HG02884 (cell line): ENCODE measurements around the gene TP63.

Source experiments
- ATAC-seq: cut with Tn5 transposase; IDR thresholded peaks from one replicate; pipeline ENCODE4 v1.9.1; 2021; ENCODE audit warnings: mild to moderate bottlenecking, moderate library complexity; ENCODE audit not compliant: unreplicated experiment

The TP63 gene

GRCh38 chr3:189806171-189806951, 175.2 kb downstream of the TP63 start:
- no peak for ATAC-seq

DNA sequence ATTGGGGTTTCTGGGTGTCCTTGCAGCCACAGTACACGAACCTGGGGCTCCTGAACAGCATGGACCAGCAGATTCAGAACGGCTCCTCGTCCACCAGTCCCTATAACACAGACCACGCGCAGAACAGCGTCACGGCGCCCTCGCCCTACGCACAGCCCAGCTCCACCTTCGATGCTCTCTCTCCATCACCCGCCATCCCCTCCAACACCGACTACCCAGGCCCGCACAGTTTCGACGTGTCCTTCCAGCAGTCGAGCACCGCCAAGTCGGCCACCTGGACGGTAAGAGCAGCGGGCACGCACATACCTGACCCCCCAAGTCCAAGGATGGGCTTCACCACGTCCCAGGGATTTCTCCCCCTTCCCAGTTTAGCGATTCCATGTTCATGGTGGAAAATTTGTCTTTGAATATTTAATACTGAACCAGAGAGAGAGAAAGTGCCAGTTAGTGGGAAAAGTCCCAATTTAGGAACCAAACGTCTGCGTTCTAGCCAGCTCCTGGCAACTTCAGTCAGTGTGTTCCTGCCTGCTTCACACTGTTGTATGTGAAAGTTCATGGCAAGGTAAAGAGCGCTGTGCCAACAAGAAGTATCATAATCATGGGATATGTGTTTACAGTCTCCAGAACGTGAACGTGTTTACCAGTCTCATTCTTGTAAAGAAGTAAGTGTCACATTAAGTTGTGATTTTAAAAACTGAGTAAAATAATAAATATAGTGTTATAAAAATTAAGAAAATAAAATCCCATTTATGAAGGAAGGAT, 177.2 kb downstream of the TP63 start:
- ATAC-seq = no peak

DNA sequence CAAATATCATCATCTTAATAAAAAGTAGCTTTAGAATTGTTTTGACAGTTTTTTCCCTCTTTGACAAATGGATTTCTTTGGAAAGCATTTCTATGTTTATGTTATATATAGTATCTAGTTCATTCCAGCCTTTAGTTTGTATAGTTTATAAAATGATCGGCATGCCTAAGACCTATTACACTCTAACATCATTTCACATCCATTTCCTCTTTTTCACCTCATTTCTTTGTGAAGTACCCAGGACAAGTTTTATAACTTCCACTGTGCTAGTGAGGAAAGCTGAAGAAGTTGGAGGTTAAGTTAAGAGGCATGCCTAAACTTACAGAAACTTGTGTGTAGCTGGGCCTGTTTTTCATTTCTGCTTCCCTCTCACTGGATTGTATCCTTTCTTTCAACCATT, 178.4 kb downstream of the TP63 start:
- no peak for ATAC-seq

GRCh38 chr3:189812806-189813465, 181.7 kb downstream of the TP63 start:
- no peak for ATAC-seq

GRCh38 chr3:189813647-189814240, 182.6 kb downstream of the TP63 start:
- no peak for ATAC-seq

- ATAC-seq = peak; percentile 82
Observed at GRCh38 chr3:189820365-189820720, 189.2 kb downstream of the TP63 start.

GRCh38 chr3:189821262-189821661, 190.1 kb downstream of the TP63 start:
- no peak for ATAC-seq

GRCh38 chr3:189822726-189823125, 191.5 kb downstream of the TP63 start:
- no peak for ATAC-seq

- no peak for ATAC-seq
Observed at GRCh38 chr3:189824629-189825312, 193.6 kb downstream of the TP63 start.

DNA sequence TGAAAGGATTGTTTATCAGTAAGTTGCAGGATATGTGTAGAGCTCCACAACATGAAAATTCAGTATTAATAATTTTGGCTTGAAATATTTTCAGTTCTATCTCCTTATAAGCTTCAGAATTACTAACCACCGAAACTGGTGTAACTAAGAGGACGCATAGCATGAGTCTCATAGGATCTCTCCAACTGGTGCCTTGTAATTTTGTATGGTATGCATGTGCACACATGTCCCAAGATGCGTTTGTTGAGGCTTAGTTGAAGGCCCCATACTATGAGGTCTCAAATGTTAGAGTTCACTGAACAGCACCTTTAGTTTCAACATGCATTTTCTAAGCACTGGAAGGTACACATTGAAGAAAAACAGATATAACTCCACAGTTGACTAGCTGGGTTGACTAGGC, 195.4 kb downstream of the TP63 start:
- ATAC-seq = no peak

DNA sequence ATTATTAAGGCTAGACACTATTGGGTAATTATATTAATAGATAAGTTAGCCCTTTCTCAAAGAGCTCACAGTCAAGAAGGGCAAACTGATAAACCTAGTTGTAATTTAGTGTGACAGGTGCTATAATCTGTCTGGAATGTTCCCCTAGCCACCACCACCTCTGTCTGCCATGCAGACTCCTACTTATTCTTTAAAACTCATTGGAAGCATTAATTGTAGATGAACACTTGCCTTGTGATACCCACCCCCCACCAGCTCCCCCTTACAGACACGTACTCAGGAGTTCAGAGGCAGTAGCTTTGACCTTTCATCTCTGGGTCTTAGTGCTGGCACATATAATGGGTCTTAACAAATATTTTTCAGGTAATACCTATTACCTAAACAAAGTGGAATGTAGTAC, 195.9 kb downstream of the TP63 start:
- ATAC-seq = no peak

- ATAC-seq = no peak
Observed at GRCh38 chr3:189830401-189830800, 199.2 kb downstream of the TP63 start.

- no peak for ATAC-seq
Observed at GRCh38 chr3:189833266-189833665, 202.1 kb downstream of the TP63 start.

GRCh38 chr3:189833996-189834395, 202.8 kb downstream of the TP63 start:
- ATAC-seq = no peak

DNA sequence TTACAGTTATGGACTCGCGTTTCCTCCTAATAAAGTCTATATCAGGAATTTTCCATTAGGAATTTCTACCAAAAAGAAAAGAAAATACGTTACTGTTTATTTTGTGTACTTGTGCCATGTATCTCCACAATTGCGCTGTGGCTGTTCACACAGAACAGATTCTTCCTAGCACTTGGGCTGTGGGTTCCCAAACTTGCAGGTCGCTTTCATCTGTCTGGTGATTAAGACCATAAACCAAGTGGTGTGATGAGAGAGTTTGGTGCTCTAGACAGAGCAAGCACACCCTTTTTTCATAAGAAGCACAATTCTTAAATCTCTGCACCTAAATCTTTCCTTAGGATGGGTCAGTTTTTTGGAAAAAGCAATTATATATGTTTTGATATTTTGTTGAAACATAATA, 203.3 kb downstream of the TP63 start:
- ATAC-seq = no peak

DNA sequence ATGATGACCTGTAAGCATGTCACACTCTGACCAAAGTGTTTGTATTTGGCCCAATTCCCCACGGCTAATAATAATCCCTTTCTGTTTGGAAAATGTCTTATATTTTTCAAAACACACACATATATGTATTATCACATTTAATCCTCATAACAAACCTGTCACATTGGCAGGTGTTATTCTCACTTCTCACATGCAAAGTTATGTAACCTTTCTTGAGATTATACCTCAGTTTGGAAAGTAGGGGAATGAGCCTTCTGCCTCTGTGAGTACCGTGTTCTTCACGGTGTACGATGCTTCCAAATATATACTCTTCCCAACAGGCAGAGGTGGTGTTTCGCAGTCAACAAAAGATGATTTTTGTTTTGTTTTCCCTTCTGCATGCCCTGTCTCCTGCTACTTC, 205.6 kb downstream of the TP63 start:
- no peak for ATAC-seq

GRCh38 chr3:189838291-189838690, 207.1 kb downstream of the TP63 start:
- no peak for ATAC-seq

DNA sequence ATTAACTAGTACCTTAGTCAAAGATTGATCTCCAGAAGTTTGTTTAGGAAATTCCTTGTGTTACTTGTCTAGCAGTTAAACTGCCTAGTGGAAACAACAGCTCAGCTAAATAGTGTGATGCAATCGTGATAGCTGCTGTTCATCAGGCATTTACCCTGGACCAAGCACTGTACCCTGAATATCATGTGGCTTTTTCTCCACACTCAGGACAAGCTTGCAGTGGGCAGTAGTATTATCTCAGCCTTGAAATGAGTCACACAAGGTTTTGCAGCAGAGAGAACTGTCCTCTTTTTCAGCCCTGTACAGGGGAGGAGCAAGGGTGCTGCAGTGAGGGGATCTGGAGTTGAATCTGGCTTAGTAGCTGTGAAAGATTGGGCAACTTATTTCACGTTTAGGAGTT, 208.4 kb downstream of the TP63 start:
- no peak for ATAC-seq

- ATAC-seq = peak; percentile 80
Observed at GRCh38 chr3:189841473-189842205, 210.4 kb downstream of the TP63 start.
